CD14-positive monocyte (primary cell): ENCODE data around the gene HLA-DQB2. TPM values are rescaled to one million over a fixed set of nuclear protein-coding genes. Genes with fewer than 3 reads are reported as not detected.

ENCODE experiments used
- DNase-seq, 3 donors: peaks; one replicate each; pipeline ENCODE4 v3.0.0-alpha.2; 2011 to 2022
- H2AFZ ChIP-seq: 2 replicates; pipeline ENCODE4 v1.6.0; 2012; ENCODE audit warnings: mild to moderate bottlenecking, low read depth, low read length, inconsistent platforms; ENCODE audit not compliant: insufficient read depth, poor library complexity, severe bottlenecking
- H3K27ac ChIP-seq, 2 donors: 1 replicate in 1 of 2; 2 replicates in 1 of 2; pipeline ENCODE4 v1.5.1; 2012 to 2013; ENCODE audit warnings: low read length in 2 of 2, control low read depth in 1 of 2, inconsistent platforms in 1 of 2, low read depth in 1 of 2, mild to moderate bottlenecking in 1 of 2
- H3K27me3 ChIP-seq, 2 donors: one replicate each; pipeline versions ENCODE4 v1.6.0 to v1.6.1; 2011 to 2013; ENCODE audit warnings: low read length in 2 of 2; ENCODE audit not compliant: control insufficient read depth in 2 of 2, insufficient read depth in 2 of 2
- H3K36me3 ChIP-seq, 2 donors: replicated peaks in 1 of 2; 1 replicate in 1 of 2; 2 replicates in 1 of 2; pipeline versions ENCODE4 v1.5.1 to v1.6.1; 2012 to 2013; ENCODE audit warnings: low read length in 2 of 2, control low read depth in 1 of 2, inconsistent platforms in 1 of 2, mild to moderate bottlenecking in 1 of 2; ENCODE audit not compliant: insufficient read depth in 2 of 2, control insufficient read depth in 1 of 2
- H3K4me1 ChIP-seq, 2 donors: 1 replicate in 1 of 2; 2 replicates in 1 of 2; pipeline versions ENCODE4 v1.5.1 to v1.6.1; 2012 to 2013; ENCODE audit warnings: low read length in 2 of 2, control low read depth in 1 of 2, inconsistent platforms in 1 of 2, mild to moderate bottlenecking in 1 of 2, moderate library complexity in 1 of 2; ENCODE audit not compliant: insufficient read depth in 2 of 2, control insufficient read depth in 1 of 2
- H3K4me2 ChIP-seq: replicated peaks from 2 replicates; pipeline ENCODE3; 2012; ENCODE audit warnings: low read length, moderate library complexity, mild to moderate bottlenecking; ENCODE audit not compliant: poor library complexity, severe bottlenecking; ENCODE audit errors: extremely low read depth
- H3K4me3 ChIP-seq, 3 experiments: fragments of 200-600 bp in 1 of 3; sonication (generic) in 1 of 3; replicated peaks in 1 of 3; 1 replicate in 2 of 3; 2 replicates in 1 of 3; pipeline ENCODE4 v1.5.1; 2011 to 2013; ENCODE audit warnings: low read length in 3 of 3, mild to moderate bottlenecking in 3 of 3, control low read depth in 2 of 3, low read depth in 2 of 3, inconsistent platforms in 1 of 3, moderate library complexity in 1 of 3
- H3K79me2 ChIP-seq: 2 replicates; pipeline ENCODE4 v1.6.0; 2012; ENCODE audit warnings: mild to moderate bottlenecking, control low read depth, inconsistent platforms, low read length, moderate library complexity; ENCODE audit not compliant: insufficient read depth
- H3K9ac ChIP-seq: 2 replicates; pipeline ENCODE4 v1.6.0; 2017; ENCODE audit warnings: low read length, mild to moderate bottlenecking; ENCODE audit not compliant: insufficient read depth, poor library complexity, severe bottlenecking
- H3K9me3 ChIP-seq, 2 donors: replicated peaks in 1 of 2; 1 replicate in 1 of 2; 2 replicates in 1 of 2; pipeline versions ENCODE4 v1.5.1 to v1.6.1; 2012 to 2013; ENCODE audit warnings: low read length in 2 of 2, control low read depth in 1 of 2; ENCODE audit not compliant: control insufficient read depth in 1 of 2, insufficient read depth in 1 of 2
- H4K20me1 ChIP-seq: 2 replicates; pipeline ENCODE4 v1.6.0; 2012; ENCODE audit warnings: mild to moderate bottlenecking, low read length, control low read depth, moderate library complexity; ENCODE audit not compliant: insufficient read depth
- H3K27ac Mint-ChIP-seq, 7 donors: one replicate each; pipeline ENCODE4 v1.8.0; 2020; ENCODE audit warnings: mild to moderate bottlenecking in 7 of 7, mixed read lengths in 7 of 7, moderate library complexity in 6 of 7, inconsistent platforms in 2 of 7
- H3K27me3 Mint-ChIP-seq, 3 donors: one replicate each; pipeline ENCODE4 v1.8.0; 2021 to 2022; ENCODE audit warnings: low read depth in 3 of 3, mild to moderate bottlenecking in 3 of 3, mixed read lengths in 3 of 3, moderate library complexity in 3 of 3, inconsistent platforms in 1 of 3
- H3K36me3 Mint-ChIP-seq, 2 donors: one replicate each; pipeline ENCODE4 v1.8.0; 2020; ENCODE audit warnings: mixed read lengths in 2 of 2, inconsistent platforms in 1 of 2, mild to moderate bottlenecking in 1 of 2
- H3K4me1 Mint-ChIP-seq: one replicate; pipeline ENCODE4 v1.8.0; 2020; ENCODE audit warnings: mild to moderate bottlenecking, mixed read lengths
- H3K4me3 Mint-ChIP-seq, 2 donors: one replicate each; pipeline ENCODE4 v1.8.0; 2020; ENCODE audit warnings: mild to moderate bottlenecking in 2 of 2, mixed read lengths in 2 of 2, moderate library complexity in 1 of 2
- H3K9me3 Mint-ChIP-seq, 7 donors: one replicate each; pipeline ENCODE4 v1.8.0; 2020 to 2022; ENCODE audit warnings: mixed read lengths in 7 of 7, mild to moderate bottlenecking in 6 of 7, moderate library complexity in 6 of 7, inconsistent platforms in 2 of 7
- CTCF ChIP-seq: fragments of 200-600 bp; IDR thresholded peaks from one replicate; pipeline ENCODE4 v1.8.0; 2022; ENCODE audit warnings: antibody characterized with exemption, mild to moderate bottlenecking
- WGBS: methylation state at CpG from one replicate; pipeline ENCODE4 v1.1.5; 2013; ENCODE audit warnings: missing lambda C conversion rate; ENCODE audit not compliant: insufficient coverage; 5-methylcytosine and 5-hydroxymethylcytosine counted together
- intact Hi-C, 2 donors: fragments of 100-400 bp; cut with micrococcal nuclease; formaldehyde crosslinking; loops; one replicate each; pipeline versions ENCODE4 v1.15.0 to v1.15.1; 2023
- polyA plus RNA-seq, 3 donors: library from polyadenylated mRNA; depleted of rRNA in 1 of 3; unstranded in 2 of 3; stranded (reverse) in 1 of 3; fragments of 300-500 nt in 2 of 3; fragments of >200 nt in 1 of 3; fragmentation: Illumina TruSeq in 2 of 3; gene quantifications; 1 replicate in 2 of 3; 2 replicates in 1 of 3; pipeline ENCODE4 v1.2.3, GENCODE V29; 2012 to 2021

Gene HLA-DQB2
- polyA plus RNA-seq, 3 donors, result 4.4 to 37.5 TPM; not detected in 1

DNA sequence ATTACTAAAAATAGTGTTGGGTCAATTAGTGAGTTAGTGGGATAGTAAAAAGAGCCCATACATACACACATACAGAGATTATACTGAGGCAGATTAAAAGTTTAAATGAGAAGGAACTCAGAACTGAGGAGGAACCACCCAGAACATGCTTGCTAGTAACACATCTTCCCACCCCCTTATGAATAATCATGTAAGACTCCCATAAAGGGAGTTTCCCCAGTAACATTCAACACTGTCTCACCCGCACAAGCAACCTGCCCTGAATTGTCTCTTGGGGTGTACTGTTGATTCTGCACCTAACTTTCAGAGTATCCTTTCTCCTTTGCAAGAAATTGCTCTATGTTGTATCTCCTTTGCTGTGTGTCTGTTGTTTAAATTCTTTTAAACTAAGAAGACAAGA is 11.1 kb upstream of the HLA-DQB2 start:
- no peak overlapping the region for H3K4me2 ChIP-seq
- no peak overlapping the region for H3K4me3 Mint-ChIP-seq
- H3K79me2 ChIP-seq, result no peaks in the 10 kb centered on the region
- DNase-seq, result peak in 2 of 3 donors; percentile 7 to 47
- intact Hi-C loops, result no loop called here
- no peaks in the 10 kb centered on the region for H3K36me3 ChIP-seq
- peaks cover 0 to 1% (median 0%) of the 10 kb centered on the region in 7 donors for H3K9me3 Mint-ChIP-seq
- H3K4me1 Mint-ChIP-seq, result peaks cover 4% of the 10 kb centered on the region
- no peaks in the 10 kb centered on the region for H3K4me1 ChIP-seq
- no peak overlapping the region for H3K27ac Mint-ChIP-seq
- no peaks in the 10 kb centered on the region for H3K9me3 ChIP-seq
- no peaks in the 10 kb centered on the region for H4K20me1 ChIP-seq
- H3K27me3 Mint-ChIP-seq, result peaks cover 10 to 24% (median 20%) of the 10 kb centered on the region in 3 donors
- H3K27ac ChIP-seq, result no peak overlapping the region
- peaks cover 13 to 17% of the 10 kb centered on the region in 2 donors for H3K27me3 ChIP-seq
- no peak overlapping the region for H3K4me3 ChIP-seq
- no peak overlapping the region for H2AFZ ChIP-seq
- no CpG with 5 or more reads among the region's 1 CpG for WGBS
- no peak overlapping the region for H3K9ac ChIP-seq
- no peak for TF ChIP-seq CTCF
- no peaks in the 10 kb centered on the region for H3K36me3 Mint-ChIP-seq

GRCh38 chr6:32772656-32773055 is 9.3 kb upstream of the HLA-DQB2 start:
- DNase-seq, result no peak
- Histone ChIP-seq H4K20me1 (no peaks in the 10 kb centered on the region), H3K79me2 (no peaks in the 10 kb centered on the region), H3K27me3 (peaks cover 18 to 30% of the 10 kb centered on the region in 2 donors), H2AFZ (no peak overlapping the region), H3K27ac (no peak overlapping the region), H3K4me3 (no peak overlapping the region), H3K36me3 (no peaks in the 10 kb centered on the region), H3K4me1 (no peaks in the 10 kb centered on the region), H3K4me2 (no peak overlapping the region), H3K9ac (no peak overlapping the region), H3K9me3 (no peaks in the 10 kb centered on the region)
- Mint-ChIP-seq H3K9me3 (no peaks in the 10 kb centered on the region), H3K4me3 (peak overlapping the region in 1 of 2 donors; percentile 33), H3K27me3 (peaks cover 18 to 32% (median 28%) of the 10 kb centered on the region in 3 donors), H3K36me3 (no peaks in the 10 kb centered on the region), H3K4me1 (peaks cover 1% of the 10 kb centered on the region), H3K27ac (no peak overlapping the region)
- WGBS, result no CpG with 5 or more reads among the region's 1 CpG
- intact Hi-C loops, result no loop called here
- no peak for TF ChIP-seq CTCF
